ENCODE measurements around the gene GUCA1C.

DNA sequence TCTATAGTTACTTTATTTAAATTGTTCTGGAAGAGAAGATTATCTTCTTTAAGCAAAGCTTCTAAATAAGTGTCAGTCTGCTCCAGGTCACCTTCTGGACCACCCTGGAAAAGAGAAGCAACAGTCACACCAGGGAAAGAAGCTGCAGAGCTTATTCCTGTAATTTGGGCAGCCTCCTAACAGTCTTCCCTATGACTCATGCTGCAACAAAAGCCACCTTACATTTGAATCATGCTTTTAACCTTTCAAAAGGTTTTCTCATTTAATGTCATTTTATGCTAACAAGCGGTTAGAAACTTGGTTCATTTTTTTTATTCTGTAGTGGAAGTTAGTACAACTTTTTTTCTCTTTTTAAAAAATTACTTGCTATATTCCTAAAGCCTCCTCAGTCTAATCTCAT lies 5.3 kb upstream of the GUCA1C start:
- no peak for TF ChIP-seq POLR2A (IDR thresholded peaks at IDR 0.05; ENCODE audit: low read length)
- no peak for TF ChIP-seq GATA1 (IDR thresholded peaks at IDR 0.05; ENCODE audit: low read depth, low read length)

Data from erythroblast (primary cell).